ENCODE measurements around the gene SHOC2. TPM values are rescaled to one million over a fixed set of nuclear protein-coding genes. Genes with fewer than 3 reads are reported as not detected.

Gene SHOC2
- total and polyA plus RNA-seq, 4 donors = 17.6 to 68.4 (median 47.8) TPM

- ATAC-seq (ENCODE audit: low FRiP score) = no peak
- 97% methylated on average over 4 of the region's 4 CpGs for WGBS, 2 donors
- Histone ChIP-seq H3K36me3 (ENCODE audit: control insufficient read depth in 1 of 2, insufficient read depth in 2 of 2, low read length in 1 of 2) (peaks cover 0 to 1% of the 10 kb centered on the region in 2 donors), H3K9me3 (ENCODE audit: control insufficient read depth, low read length) (no peaks in the 10 kb centered on the region), H3K4me1 (ENCODE audit: control insufficient read depth in 1 of 2, insufficient read depth in 2 of 2, low read length in 2 of 2) (no peaks in the 10 kb centered on the region), H3K27me3 (ENCODE audit: control insufficient read depth in 1 of 2, insufficient read depth in 2 of 2, low read length in 1 of 2) (no peaks in the 10 kb centered on the region), H3K4me3 (ENCODE audit: low read length in 2 of 2) (no peak overlapping the region), H3K27ac (ENCODE audit: low read depth in 1 of 2, low read length in 2 of 2) (no peak overlapping the region)
- intact Hi-C loops (cut with DNase I) = no loop called here
- DNase-seq = no peak
These were observed 32.0 kb downstream of the SHOC2 start for GRCh38 chr10:110951381-110951780.

GRCh38 chr10:110957606-110958005, 38.2 kb downstream of the SHOC2 start:
- intact Hi-C loops (cut with DNase I) = no loop called here
- no peaks in the 10 kb centered on the region for H3K4me1 ChIP-seq (ENCODE audit: control insufficient read depth in 1 of 2, insufficient read depth in 2 of 2, low read length in 2 of 2)
- ATAC-seq (ENCODE audit: low FRiP score) (no peak), DNase-seq (no peak)
- no peaks in the 10 kb centered on the region for H3K9me3 ChIP-seq (ENCODE audit: control insufficient read depth, low read length)
- H3K27ac ChIP-seq (ENCODE audit: low read depth in 1 of 2, low read length in 2 of 2) = no peak overlapping the region
- 83 to 87% methylated on average over 1 of the region's 1 CpG for WGBS, 2 donors
- H3K4me3 ChIP-seq (ENCODE audit: low read length in 2 of 2) = no peak overlapping the region
- no peaks in the 10 kb centered on the region for H3K36me3 ChIP-seq (ENCODE audit: control insufficient read depth in 1 of 2, insufficient read depth in 2 of 2, low read length in 1 of 2)
- H3K27me3 ChIP-seq (ENCODE audit: control insufficient read depth in 1 of 2, insufficient read depth in 2 of 2, low read length in 1 of 2) = no peaks in the 10 kb centered on the region

- Histone ChIP-seq H3K4me1 (ENCODE audit: control insufficient read depth in 1 of 2, insufficient read depth in 2 of 2, low read length in 2 of 2) (peaks cover 1 to 3% of the 10 kb centered on the region in 2 donors), H3K4me3 (ENCODE audit: low read length in 2 of 2) (no peak overlapping the region), H3K27ac (ENCODE audit: low read depth in 1 of 2, low read length in 2 of 2) (no peak overlapping the region), H3K36me3 (ENCODE audit: control insufficient read depth in 1 of 2, insufficient read depth in 2 of 2, low read length in 1 of 2) (no peaks in the 10 kb centered on the region), H3K9me3 (ENCODE audit: control insufficient read depth, low read length) (no peaks in the 10 kb centered on the region), H3K27me3 (ENCODE audit: control insufficient read depth in 1 of 2, insufficient read depth in 2 of 2, low read length in 1 of 2) (no peaks in the 10 kb centered on the region)
- WGBS, 2 donors = 5 to 8% methylated on average over 4 of the region's 4 CpGs
- intact Hi-C loops (cut with DNase I) = no loop called here
- DNase-seq (no peak), ATAC-seq (ENCODE audit: low FRiP score) (no peak)
These were observed 40.3 kb downstream of the SHOC2 start for GRCh38 chr10:110959379-110960332.

GRCh38 chr10:110960333-110960712, 40.9 kb downstream of the SHOC2 start:
- H3K4me3 ChIP-seq (ENCODE audit: low read length in 2 of 2) = no peak overlapping the region
- ATAC-seq (ENCODE audit: low FRiP score) (no peak), DNase-seq (no peak)
- intact Hi-C loops (cut with DNase I) = no loop called here
- H3K4me1 ChIP-seq (ENCODE audit: control insufficient read depth in 1 of 2, insufficient read depth in 2 of 2, low read length in 2 of 2) = peaks cover 3% of the 10 kb centered on the region in 2 donors
- H3K27me3 ChIP-seq (ENCODE audit: control insufficient read depth in 1 of 2, insufficient read depth in 2 of 2, low read length in 1 of 2) = no peaks in the 10 kb centered on the region
- H3K27ac ChIP-seq (ENCODE audit: low read depth in 1 of 2, low read length in 2 of 2) = no peak overlapping the region
- no peaks in the 10 kb centered on the region for H3K9me3 ChIP-seq (ENCODE audit: control insufficient read depth, low read length)
- 98 to 100% methylated on average over 1 of the region's 1 CpG for WGBS, 2 donors
- no peaks in the 10 kb centered on the region for H3K36me3 ChIP-seq (ENCODE audit: control insufficient read depth in 1 of 2, insufficient read depth in 2 of 2, low read length in 1 of 2)

GRCh38 chr10:110962443-110962842, 43.0 kb downstream of the SHOC2 start:
- H3K36me3 ChIP-seq (ENCODE audit: control insufficient read depth in 1 of 2, insufficient read depth in 2 of 2, low read length in 1 of 2) = no peaks in the 10 kb centered on the region
- DNase-seq (no peak), ATAC-seq (ENCODE audit: low FRiP score) (no peak)
- H3K9me3 ChIP-seq (ENCODE audit: control insufficient read depth, low read length) = no peaks in the 10 kb centered on the region
- intact Hi-C loops (cut with DNase I) = no loop called here
- H3K4me1 ChIP-seq (ENCODE audit: control insufficient read depth in 1 of 2, insufficient read depth in 2 of 2, low read length in 2 of 2) = peaks cover 3% of the 10 kb centered on the region in 2 donors
- no peaks in the 10 kb centered on the region for H3K27me3 ChIP-seq (ENCODE audit: control insufficient read depth in 1 of 2, insufficient read depth in 2 of 2, low read length in 1 of 2)
- no peak overlapping the region for H3K27ac ChIP-seq (ENCODE audit: low read depth in 1 of 2, low read length in 2 of 2)
- H3K4me3 ChIP-seq (ENCODE audit: low read length in 2 of 2) = no peak overlapping the region
- WGBS, 2 donors = 79 to 85% methylated on average over 2 of the region's 2 CpGs

- peaks cover 3% of the 10 kb centered on the region in 2 donors for H3K4me1 ChIP-seq (ENCODE audit: control insufficient read depth in 1 of 2, insufficient read depth in 2 of 2, low read length in 2 of 2)
- no peaks in the 10 kb centered on the region for H3K27me3 ChIP-seq (ENCODE audit: control insufficient read depth in 1 of 2, insufficient read depth in 2 of 2, low read length in 1 of 2)
- 21 to 28% methylated on average over 2 of the region's 2 CpGs for WGBS, 2 donors
- H3K9me3 ChIP-seq (ENCODE audit: control insufficient read depth, low read length) = no peaks in the 10 kb centered on the region
- no peak for ATAC-seq (ENCODE audit: low FRiP score)
- no peak overlapping the region for H3K4me3 ChIP-seq (ENCODE audit: low read length in 2 of 2)
- H3K36me3 ChIP-seq (ENCODE audit: control insufficient read depth in 1 of 2, insufficient read depth in 2 of 2, low read length in 1 of 2) = no peaks in the 10 kb centered on the region
- intact Hi-C loops (cut with DNase I) = no loop called here
- H3K27ac ChIP-seq (ENCODE audit: low read depth in 1 of 2, low read length in 2 of 2) = no peak overlapping the region
- no peak for DNase-seq
These were observed 43.8 kb downstream of the SHOC2 start for GRCh38 chr10:110963162-110963561.

GRCh38 chr10:110964681-110965080, 45.3 kb downstream of the SHOC2 start:
- no peak for ATAC-seq (ENCODE audit: low FRiP score)
- 96 to 97% methylated on average over 5 of the region's 5 CpGs for WGBS, 2 donors
- intact Hi-C loops (cut with DNase I) = no loop called here
- H3K36me3 ChIP-seq (ENCODE audit: control insufficient read depth in 1 of 2, insufficient read depth in 2 of 2, low read length in 1 of 2) = no peaks in the 10 kb centered on the region
- H3K27ac ChIP-seq (ENCODE audit: low read depth in 1 of 2, low read length in 2 of 2) = no peak overlapping the region
- H3K27me3 ChIP-seq (ENCODE audit: control insufficient read depth in 1 of 2, insufficient read depth in 2 of 2, low read length in 1 of 2) = no peaks in the 10 kb centered on the region
- no peak for DNase-seq
- no peak overlapping the region for H3K4me3 ChIP-seq (ENCODE audit: low read length in 2 of 2)
- peaks cover 3% of the 10 kb centered on the region in 2 donors for H3K4me1 ChIP-seq (ENCODE audit: control insufficient read depth in 1 of 2, insufficient read depth in 2 of 2, low read length in 2 of 2)
- no peaks in the 10 kb centered on the region for H3K9me3 ChIP-seq (ENCODE audit: control insufficient read depth, low read length)

- peaks cover 3% of the 10 kb centered on the region in 2 donors for H3K4me1 ChIP-seq (ENCODE audit: control insufficient read depth in 1 of 2, insufficient read depth in 2 of 2, low read length in 2 of 2)
- ATAC-seq (ENCODE audit: low FRiP score) = no peak
- no peaks in the 10 kb centered on the region for H3K36me3 ChIP-seq (ENCODE audit: control insufficient read depth in 1 of 2, insufficient read depth in 2 of 2, low read length in 1 of 2)
- H3K27me3 ChIP-seq (ENCODE audit: control insufficient read depth in 1 of 2, insufficient read depth in 2 of 2, low read length in 1 of 2) = no peaks in the 10 kb centered on the region
- no peak overlapping the region for H3K27ac ChIP-seq (ENCODE audit: low read depth in 1 of 2, low read length in 2 of 2)
- no peak for DNase-seq
- H3K9me3 ChIP-seq (ENCODE audit: control insufficient read depth, low read length) = no peaks in the 10 kb centered on the region
- intact Hi-C loops (cut with DNase I) = no loop called here
- H3K4me3 ChIP-seq (ENCODE audit: low read length in 2 of 2) = no peak overlapping the region
These were observed 45.8 kb downstream of the SHOC2 start for GRCh38 chr10:110965216-110965615.

GRCh38 chr10:110966146-110966545, 46.7 kb downstream of the SHOC2 start:
- H3K4me1 ChIP-seq (ENCODE audit: control insufficient read depth in 1 of 2, insufficient read depth in 2 of 2, low read length in 2 of 2) = peaks cover 3% of the 10 kb centered on the region in 2 donors
- H3K27ac ChIP-seq (ENCODE audit: low read depth in 1 of 2, low read length in 2 of 2) = no peak overlapping the region
- DNase-seq (no peak), ATAC-seq (ENCODE audit: low FRiP score) (no peak)
- no peaks in the 10 kb centered on the region for H3K9me3 ChIP-seq (ENCODE audit: control insufficient read depth, low read length)
- H3K4me3 ChIP-seq (ENCODE audit: low read length in 2 of 2) = no peak overlapping the region
- WGBS, 2 donors = 74 to 82% methylated on average over 1 of the region's 1 CpG
- H3K36me3 ChIP-seq (ENCODE audit: control insufficient read depth in 1 of 2, insufficient read depth in 2 of 2, low read length in 1 of 2) = no peaks in the 10 kb centered on the region
- intact Hi-C loops (cut with DNase I) = no loop called here
- H3K27me3 ChIP-seq (ENCODE audit: control insufficient read depth in 1 of 2, insufficient read depth in 2 of 2, low read length in 1 of 2) = no peaks in the 10 kb centered on the region
